RPMI8226 (cell line): ENCODE results near the gene IFI27L1.

Experiments
- DNase-seq: peaks from one replicate; pipeline ENCODE4 v3.0.0-alpha.2; 2015

IFI27L1 gene

DNA sequence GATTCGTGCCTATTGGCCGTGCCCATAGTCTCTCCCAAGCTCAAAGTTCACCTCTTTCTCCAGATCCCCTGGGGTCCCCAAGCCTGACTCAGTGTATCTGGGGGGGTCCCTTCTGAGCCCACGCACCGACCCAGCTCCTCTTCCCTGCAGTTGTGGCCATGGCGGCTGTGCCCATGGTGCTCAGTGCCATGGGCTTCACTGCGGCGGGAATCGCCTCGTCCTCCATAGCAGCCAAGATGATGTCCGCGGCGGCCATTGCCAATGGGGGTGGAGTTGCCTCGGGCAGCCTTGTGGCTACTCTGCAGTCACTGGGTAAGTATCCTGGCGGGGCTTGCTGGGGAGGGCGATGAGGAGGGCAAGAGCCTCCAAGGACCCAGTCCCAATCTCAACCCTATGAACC is 34.5 kb downstream of the IFI27L1 start:
- DNase-seq = no peak

DNA sequence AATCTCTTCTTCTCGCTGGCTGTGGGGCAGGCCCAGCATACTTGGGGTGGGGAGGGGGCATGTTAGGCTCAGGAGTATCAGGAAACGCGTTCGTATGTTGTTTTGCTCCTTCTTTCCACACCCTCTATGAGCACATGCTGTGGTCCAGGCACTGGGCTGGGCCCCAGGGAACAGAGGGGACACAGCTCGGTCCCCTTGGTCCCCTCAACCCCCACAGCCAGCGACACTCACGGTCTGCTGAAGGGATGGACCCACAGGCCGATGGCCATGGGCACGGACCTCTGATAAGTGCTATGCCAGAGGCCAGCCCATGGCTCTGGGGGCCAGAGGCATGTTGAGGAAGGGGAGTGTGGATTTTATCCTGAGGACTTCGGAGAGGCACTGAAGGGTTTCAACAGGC is 35.6 kb downstream of the IFI27L1 start:
- DNase-seq = no peak

DNA sequence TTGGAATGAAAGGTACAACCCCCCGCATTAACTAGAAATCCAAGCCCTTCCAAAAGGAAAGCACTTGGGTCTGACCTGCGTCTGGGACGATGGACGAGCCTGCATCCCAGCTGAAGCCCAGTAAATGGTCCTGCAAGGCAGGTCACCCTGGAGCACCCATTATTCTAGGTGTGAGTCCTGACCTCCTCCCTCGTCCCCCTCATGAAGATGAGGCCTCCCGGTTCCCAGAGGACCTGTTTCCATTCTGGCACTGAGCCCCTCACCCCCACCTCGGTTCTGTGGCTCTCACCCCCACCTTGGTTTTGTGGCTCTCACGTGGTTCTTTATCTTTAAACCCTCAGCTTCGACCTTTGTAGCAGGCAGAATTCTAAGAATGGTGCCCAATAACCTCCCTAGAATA is 36.7 kb downstream of the IFI27L1 start:
- DNase-seq = no peak

DNA sequence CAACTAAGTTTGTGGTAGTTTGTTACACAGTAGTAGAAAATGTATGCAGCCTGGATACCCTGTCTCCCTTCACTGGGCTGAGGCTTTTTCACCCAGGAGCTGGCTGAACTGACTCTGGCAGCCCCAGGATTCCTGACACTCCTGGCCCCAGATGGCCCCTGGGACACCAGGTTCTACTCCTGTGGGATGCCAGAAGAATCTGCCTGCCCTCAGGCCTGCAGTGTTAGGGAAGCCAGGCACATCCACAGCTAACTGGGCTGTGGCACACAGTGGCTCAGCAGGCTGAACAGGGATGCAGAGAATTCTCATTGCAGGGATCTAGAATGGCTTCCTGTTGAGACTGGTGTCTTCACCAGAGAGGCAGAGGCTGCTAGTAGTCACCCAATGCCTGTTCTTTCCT is 38.0 kb downstream of the IFI27L1 start:
- DNase-seq = no peak

DNA sequence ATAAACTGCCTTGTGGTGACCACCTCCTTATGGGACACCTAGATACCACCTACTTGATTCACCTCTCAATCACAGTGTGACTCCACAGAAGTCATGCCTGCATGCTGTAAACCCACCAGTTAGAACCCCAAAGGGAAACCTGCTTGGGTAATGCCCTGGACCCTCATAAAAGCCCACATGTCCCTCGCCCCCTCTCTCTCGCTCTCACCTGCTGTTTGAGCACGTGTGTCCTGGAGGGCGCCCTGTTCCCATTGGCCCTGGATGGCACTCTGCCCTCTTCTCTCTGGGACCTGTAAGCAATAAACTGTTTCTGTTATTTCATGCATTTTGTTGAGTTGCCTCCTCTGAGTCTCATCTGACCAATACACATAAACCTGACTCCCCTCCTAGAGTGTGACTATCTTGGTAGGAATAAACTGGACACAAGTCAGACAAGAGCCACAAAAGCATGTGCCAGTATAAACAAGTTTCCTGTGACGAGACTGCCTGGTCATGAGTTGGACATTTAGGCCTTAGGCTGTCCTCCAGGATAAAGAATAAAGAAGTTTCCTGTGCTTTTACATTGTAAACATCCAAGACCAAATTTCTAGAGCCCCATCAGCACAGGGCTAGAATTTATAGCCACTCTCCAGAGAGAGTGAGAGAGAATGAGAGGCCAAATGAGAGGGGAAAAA is 39.7 kb downstream of the IFI27L1 start:
- no peak for DNase-seq

DNA sequence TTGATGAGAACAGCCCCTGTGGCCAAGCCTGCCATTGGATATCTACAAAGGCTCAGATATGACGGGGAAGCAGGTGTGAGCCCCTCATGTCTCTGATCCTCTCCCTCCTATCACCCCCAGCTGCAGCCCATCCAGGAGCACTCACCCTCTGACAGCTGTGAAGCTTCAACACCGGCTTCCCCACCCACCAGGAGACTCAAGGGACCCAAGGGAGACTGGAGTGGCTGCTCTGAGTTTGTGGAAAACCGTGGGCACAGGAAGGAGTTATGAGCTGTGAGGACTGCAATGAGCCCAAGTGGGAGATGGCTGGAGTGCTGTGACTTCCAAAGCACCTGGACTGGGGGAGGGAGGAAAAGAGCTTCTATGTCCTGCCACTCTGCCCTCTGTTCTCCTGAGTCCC is 40.4 kb downstream of the IFI27L1 start:
- DNase-seq = no peak

DNA sequence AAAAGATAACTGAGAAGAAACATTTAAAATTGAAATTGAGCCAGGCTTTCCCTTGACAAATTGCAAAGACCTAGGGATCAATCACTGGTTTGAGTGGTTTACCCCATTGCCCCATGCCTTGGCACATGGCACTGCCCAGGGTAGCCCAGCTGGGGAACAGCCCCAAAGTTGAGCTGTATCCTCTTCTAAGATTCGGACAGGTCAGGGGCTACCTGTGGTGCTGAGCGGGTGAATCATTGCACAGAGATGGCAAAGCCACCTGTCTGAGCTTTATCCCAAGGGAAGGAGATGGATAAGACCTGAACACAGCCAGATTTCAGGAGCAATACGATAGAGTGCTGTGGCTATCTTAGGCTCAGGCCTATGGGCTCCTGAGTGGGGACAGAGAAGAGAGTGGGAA is 41.3 kb downstream of the IFI27L1 start:
- DNase-seq = no peak

DNA sequence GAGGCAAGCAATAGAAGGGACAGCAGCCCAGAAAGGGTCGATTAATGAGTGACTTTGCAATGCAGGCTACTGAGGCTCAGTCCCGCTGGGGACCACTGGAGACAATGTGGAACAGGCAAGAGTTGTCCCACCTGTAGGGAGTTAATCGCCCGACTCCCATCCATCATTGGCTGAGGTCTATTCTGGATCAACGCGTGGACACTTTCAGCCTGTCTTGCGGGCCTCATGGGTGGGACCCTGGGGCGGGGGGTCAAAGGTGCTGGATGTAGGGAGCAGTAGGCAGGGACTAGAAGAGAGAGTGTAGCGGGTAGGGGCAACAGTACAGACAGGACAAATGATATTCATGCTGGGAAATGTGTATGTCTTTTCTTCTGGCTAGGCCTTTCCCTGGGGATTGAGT is 42.2 kb downstream of the IFI27L1 start:
- no peak for DNase-seq

DNA sequence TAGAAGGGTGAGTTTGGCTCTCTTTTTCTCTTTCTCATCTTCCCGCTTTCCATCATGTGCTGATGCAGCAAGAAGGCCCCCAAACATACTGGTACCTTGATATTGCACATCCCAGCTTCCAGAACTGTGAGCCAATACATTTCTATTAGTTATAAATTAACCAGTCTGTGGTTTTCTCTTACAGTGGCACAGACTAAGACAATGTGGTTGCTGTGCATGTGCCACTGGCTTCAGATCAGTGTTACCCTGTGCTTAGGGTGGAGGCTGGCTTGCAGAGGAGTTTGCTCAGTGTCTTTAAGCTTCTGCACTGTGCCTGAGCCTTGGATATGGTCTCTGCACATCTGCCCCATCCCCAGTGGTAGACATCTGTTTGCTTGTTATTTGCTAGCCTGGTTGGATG is 42.8 kb downstream of the IFI27L1 start:
- DNase-seq = no peak

DNA sequence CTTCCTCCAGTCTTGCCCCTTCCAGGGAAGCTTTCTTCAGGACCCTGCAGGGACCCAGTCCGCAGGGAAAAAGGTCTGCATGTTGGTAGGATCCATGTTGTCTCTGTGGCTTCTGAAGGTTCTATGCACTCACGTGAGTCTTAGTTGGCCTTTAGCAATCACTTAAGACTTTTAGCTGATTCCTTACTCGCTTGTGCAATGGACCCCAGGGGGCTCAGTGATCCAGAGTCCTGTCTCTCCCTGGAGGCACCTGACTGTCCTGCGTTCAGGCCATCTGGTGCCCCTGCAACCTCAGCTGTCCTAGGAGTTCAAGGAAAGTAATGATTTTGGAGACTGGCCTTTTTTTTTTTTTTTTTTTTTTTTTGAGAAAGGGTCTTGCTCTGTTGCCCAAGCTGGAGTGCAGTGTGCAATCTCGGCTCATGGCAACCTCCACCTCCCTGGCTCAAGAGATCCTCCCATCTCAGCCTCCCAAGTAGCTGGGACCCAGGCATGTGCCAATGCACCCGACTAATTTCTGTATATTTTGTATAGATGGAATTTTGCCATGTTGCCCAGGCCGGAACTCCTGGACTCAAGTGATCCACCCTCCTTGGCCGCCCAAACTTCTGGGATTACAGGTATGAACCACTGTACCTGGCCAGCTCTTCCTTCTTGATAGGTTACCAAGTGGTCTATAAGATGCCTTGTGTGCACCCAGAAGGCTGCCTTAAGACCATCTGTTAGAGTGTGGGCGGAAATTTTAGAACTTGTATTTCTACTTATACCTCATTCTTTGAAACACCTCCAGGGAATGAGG is 43.7 kb downstream of the IFI27L1 start:
- DNase-seq = no peak

DNA sequence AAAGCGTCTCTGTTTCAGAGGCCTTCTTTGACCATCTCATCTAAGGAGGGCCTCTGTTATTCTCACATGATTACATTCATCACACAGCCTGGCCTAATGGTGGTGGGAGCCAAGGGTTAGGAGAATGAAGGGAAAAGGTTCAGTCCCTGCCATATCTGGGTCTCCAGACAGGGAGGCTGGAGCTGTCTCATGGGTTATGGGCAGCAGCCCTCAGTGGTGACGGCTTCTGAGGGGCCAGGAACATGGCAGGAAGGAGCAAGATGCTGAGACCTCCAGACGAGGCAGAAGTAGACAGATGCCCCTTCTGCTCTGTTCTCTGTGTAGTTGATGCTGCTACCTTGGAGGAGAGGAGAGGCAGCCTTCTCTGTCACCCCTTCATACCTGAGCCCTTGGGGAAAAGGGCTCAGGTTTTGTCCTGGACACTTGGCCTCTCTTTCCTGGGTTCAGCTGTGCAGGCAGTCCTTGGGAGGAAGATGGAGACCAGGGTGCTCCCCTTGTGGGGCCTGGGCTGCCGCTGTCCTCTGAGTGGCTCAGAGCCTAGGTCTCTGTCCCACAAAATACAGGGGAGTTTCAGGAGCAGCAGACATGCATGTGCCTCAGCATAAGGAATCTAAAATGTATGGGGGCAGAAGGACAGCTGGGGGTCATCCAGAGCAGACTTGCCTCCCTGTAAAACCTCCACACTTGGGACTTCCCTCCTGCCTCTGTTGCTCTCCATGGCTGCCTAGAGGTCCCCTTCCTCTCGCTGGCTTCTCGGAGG is 44.7 kb downstream of the IFI27L1 start:
- DNase-seq = no peak

DNA sequence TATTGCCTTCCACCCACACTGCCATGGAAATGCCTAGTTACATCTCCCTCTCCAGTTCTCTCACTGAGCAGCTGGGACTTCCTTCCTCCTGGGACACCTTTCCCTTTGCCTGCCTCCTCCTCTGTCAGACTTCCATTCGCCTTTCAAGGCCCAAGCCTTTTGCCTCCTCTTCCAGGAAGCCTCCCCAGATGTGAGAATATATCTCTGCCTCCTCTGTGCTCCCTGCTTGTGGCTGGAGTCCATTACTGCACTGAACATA is 45.2 kb downstream of the IFI27L1 start:
- no peak for DNase-seq

DNA sequence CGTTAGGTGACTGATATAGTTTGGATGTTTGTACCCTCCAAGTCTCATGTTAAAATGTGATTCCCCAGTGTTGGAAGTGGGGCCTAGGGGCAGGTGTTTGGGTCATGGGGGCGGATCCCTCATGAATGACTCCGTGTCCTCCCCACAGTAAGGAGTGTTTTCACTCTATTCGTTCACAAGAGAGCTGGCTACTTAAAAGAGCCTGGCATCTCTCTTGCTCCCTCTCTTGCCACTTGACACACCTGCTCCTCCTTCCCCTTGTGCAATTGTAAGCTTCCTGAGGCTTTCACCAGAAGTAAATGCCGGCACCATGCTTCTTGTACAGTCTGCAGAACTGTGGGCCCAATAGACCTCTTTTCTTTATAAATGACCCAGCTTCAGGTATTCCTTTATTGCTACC is 45.7 kb downstream of the IFI27L1 start:
- DNase-seq = no peak

DNA sequence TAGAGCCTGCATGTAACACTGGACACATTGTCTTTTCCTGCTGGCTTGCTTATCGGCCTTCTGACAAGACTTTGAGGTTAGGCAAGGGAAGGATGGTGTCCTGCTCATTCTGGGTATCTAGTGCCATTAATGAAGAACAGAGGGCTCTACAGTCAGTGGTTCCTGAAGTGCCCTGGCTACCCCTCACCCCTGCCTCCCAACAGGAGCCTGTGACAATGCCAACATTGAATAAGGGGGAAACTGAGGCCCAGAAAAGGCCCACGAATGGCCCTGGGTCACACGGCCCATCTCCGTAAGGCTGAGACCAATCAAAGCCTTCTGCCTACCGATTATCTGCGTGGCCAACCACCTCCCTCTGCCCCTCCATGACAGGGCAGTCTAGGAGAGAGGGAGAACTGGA is 46.2 kb downstream of the IFI27L1 start:
- no peak for DNase-seq

DNA sequence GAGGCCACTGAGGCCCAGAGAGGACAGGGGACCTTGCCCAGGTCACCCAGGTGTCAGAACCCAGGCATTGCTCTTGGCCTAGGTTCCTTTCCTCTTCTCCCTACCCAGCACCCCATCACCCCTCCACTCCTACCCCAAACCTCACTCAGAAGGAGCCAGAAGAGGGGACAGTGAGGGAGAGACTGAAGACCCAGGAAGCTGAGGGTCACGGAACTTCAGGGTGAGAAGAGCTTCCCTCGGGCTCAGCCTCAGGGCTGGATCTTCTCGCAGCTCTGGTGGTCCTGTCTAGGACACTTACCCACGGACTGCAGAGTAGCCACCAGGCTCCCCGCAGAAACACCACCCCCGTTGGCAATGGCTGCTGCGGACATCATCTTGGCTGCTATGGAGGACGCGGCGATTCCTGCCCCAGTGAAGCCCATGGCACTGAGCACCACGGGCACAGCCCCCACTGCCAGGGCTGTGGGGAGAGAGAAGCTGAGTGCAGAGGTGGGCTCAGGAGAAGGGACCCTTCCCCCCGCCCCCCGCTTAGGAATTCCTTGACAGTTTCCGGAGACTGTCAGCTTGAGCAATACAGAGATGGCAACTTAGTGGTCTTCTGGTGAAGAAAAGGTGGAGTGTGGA is 47.2 kb downstream of the IFI27L1 start:
- no peak for DNase-seq

DNA sequence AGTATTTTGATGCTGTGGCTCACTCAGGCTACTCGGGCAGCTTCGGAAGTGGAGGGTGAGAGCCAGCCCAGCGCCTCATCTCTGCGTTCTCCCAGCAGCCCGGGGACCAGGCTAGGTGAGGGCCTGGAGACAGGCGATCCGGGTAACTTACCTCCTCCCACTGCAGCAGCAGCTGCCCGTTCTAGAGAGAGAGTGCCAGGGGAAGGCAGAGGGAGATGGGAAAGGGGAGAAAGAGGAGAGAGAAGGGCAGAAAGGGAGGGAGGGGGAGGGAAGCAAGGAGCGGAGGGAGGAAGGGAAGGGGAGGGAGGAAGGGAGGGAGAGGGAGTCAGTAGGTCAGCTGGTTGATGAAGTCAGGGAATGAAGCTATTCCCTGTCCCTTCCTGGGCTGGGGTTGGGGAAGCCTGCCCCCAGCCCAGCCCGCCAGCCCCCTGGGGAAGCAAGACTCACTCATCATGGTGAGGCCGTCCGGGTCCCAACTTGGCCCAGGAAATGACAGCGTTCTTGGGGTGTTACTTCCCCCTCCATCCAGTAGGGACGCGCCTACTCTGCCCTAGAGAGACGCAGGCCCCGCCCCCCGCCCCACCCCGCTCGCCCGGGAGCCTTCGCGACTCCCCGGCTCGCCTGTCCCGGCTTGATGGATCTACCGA is 48.1 kb downstream of the IFI27L1 start, which contains the start of gene IFI27L2:
IFI27L2 (minus strand) TSS at position 494 of the 647 bp plus-strand sequence; CDS start at position 454, 40 bp downstream.
- peak; percentile 70 for DNase-seq

DNA sequence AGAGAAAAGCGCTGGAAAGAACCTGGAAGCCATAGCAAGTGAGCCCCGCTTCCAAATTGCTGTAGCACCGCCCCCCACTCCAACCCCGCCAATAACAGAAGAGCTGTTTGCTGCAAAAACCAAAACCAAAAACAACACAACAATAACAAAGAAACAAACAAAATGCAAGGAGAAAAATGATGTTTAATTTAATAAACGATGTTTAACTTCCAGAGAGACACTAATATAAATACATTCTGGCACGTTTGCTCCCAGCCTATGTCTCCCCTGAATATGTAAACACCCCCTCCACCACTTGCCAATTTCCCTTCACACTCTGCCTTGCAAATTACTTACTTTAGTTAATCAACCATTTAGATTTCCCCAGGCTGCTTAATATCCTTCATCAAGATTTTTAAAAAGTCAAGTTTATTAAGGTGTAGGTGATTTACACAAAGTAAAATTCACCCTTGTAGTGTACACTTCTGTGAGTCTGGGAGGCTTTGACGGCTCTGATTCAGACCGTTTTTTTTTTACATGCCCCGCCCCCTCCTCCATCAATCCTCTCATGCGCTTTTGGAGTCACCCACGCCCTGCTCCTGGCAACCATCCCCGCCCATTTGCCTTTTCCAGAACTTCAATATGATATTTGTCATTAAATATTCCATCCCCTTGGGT is 48.8 kb downstream of the IFI27L1 start:
- DNase-seq = peak; percentile 17

DNA sequence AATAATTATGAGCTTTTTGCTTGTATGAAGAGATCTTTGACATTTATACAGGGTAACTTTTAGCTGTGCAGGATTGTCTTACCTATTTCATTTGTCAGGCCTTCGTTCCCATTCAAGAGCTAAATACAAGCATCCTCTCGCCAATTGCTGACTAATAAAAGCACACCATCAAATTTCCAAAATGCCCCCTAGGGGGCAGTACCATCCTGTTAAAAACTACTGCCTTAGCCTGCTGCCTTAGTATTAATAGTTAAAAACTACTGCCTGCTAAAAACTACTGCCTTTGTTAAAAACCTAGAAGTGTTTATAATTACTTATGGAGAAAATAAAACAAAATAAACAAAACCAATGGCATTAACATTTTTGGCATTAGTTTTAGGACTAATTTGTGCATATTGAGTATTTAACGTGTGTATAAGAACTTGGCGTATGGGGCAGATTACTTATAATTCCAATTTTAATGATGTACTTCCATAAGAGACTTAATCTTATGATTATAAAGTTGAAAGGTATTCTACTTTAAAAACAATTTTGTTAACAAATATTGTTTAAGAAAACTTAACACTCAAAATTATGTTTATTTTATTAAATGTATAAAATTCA is 51.3 kb downstream of the IFI27L1 start:
- peak; percentile 67 for DNase-seq

DNA sequence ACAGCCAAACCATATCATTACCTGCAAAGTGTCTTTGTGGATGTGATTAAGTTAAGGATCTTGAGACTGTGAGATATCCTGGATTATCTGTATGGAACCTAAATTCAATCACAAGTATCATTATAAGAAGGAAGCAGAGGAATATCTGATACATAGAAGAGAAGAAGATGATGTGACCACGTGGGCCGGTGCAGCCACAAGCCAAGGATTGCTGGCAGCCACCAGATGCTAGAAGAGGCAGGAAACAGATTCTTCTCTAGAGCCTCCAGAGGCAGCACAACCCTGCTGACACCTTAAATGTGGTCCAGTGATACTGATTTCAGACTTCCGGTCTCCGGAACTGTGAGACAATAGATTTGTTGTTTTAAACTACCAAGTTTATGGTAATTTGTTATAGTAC is 54.4 kb downstream of the IFI27L1 start:
- DNase-seq = no peak

DNA sequence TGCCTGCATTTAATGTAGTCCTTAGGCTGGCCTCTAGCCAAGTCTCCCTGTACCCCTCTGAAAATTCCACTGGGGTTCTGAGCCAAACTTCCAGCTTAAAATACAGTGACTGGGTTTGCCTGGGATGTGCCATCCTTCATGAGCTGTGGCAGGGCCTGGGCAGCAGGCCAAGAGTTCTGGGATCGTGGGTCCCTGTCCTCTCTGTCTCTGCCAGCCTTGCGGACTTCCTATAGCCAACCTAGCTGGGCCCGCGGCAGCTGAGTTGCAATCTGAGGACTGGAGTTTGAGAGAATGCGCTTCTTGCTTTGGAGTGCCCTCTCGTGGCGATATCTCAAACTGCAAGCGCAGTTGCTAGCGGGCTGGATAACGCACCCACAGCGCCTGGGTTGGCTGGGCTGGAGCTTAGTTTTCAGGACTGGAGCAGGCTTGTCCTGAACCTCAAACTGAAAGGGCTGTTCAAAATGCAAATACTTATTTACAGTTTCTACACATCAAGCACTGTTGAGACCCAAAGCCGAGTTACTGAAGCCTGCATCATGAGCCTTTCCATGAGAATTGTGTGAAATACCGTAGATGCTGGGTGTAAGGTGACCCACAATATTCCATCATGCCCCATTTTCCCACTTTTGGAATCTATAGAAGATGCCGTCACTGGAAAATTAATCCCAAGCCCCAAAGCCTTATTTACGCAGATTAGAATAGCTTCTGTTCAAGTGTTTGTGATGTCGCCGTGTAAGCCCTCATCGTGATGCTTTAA is 55.6 kb downstream of the IFI27L1 start:
- DNase-seq = peak; percentile 78

DNA sequence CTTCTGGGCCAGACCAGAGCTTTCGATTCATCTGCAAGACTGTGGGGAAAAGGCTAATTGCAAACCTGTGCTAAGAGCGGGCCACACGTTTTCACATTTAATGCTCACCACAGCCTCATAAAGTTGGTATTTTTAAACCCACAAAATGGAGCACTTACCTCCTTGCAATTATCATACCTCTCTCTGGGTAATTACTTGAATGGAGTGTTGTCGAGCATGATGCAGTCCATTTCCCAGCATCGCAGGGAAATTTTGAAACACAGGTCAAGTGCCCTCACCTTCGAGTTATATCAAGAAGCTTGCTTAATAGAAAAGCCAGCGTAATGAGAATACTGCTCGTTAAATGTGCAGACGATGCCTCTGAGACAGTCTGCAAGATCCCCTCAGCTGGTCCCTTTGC is 57.1 kb downstream of the IFI27L1 start:
- DNase-seq = no peak
